ENCODE measurements around the gene NT5C1A. TPM values are rescaled to one million over a fixed set of nuclear protein-coding genes. Genes with fewer than 3 reads are reported as not detected.

Gene NT5C1A
- total RNA-seq, 1 donor from 2014 or later, result not detected

GRCh38 chr1:39640861-39641260, 31.0 kb downstream of the NT5C1A start:
- no peak overlapping the region for H3K4me3 ChIP-seq (ENCODE audit: low read depth, low read length)
- H3K27me3 ChIP-seq (ENCODE audit: control insufficient read depth, insufficient read depth, low read length), result peaks cover 27% of the 10 kb centered on the region
- DNase-seq (ENCODE audit: low read depth), result no peak
- no peak for TF ChIP-seq CTCF (IDR thresholded peaks at IDR 0.05; ENCODE audit: insufficient read depth, low read length, poor library complexity, severe bottlenecking)
- no peaks in the 10 kb centered on the region for H3K36me3 ChIP-seq (ENCODE audit: control insufficient read depth, insufficient read depth, low read length)

- no peak for DNase-seq (ENCODE audit: low read depth)
- H3K4me3 ChIP-seq (ENCODE audit: low read depth, low read length), result peak within 1 kb of the TSS; percentile 30
These were observed 32.4 kb downstream of the NT5C1A start, which contains the start of gene HEYL for GRCh38 chr1:39639305-39640130. Gene HEYL (minus strand): TSS chr1:39639643. CDS start chr1:39639625, 18 bp downstream.

GRCh38 chr1:39638965-39639304, 33.0 kb downstream of the NT5C1A start:
- peak overlapping the region; percentile 30 for H3K4me3 ChIP-seq (ENCODE audit: low read depth, low read length)
- TF ChIP-seq CTCF (IDR thresholded peaks at IDR 0.05; ENCODE audit: insufficient read depth, low read length, poor library complexity, severe bottlenecking), result no peak

More at GRCh38 chr1:39639305-39640130, 32.4 kb downstream of the NT5C1A start, which contains the start of gene HEYL:
- Histone ChIP-seq H3K36me3 (ENCODE audit: control insufficient read depth, insufficient read depth, low read length) (no peaks in the 10 kb centered on the region), H3K27me3 (ENCODE audit: control insufficient read depth, insufficient read depth, low read length) (peaks cover 36% of the 10 kb centered on the region)
- TF ChIP-seq CTCF (IDR thresholded peaks at IDR 0.05; ENCODE audit: insufficient read depth, low read length, poor library complexity, severe bottlenecking), result peak; percentile 47

GRCh38 chr1:39637361-39637760, 34.5 kb downstream of the NT5C1A start:
- Histone ChIP-seq H3K36me3 (ENCODE audit: control insufficient read depth, insufficient read depth, low read length) (no peaks in the 10 kb centered on the region), H3K4me3 (ENCODE audit: low read depth, low read length) (no peak overlapping the region), H3K27me3 (ENCODE audit: control insufficient read depth, insufficient read depth, low read length) (peaks cover 51% of the 10 kb centered on the region)
- TF ChIP-seq CTCF (IDR thresholded peaks at IDR 0.05; ENCODE audit: insufficient read depth, low read length, poor library complexity, severe bottlenecking), result no peak
- no peak for DNase-seq (ENCODE audit: low read depth)

More at GRCh38 chr1:39638965-39639304, 33.0 kb downstream of the NT5C1A start:
- no peaks in the 10 kb centered on the region for H3K36me3 ChIP-seq (ENCODE audit: control insufficient read depth, insufficient read depth, low read length)
- DNase-seq (ENCODE audit: low read depth), result no peak
- H3K27me3 ChIP-seq (ENCODE audit: control insufficient read depth, insufficient read depth, low read length), result peaks cover 38% of the 10 kb centered on the region

- Histone ChIP-seq H3K27me3 (ENCODE audit: control insufficient read depth, insufficient read depth, low read length) (peaks cover 58% of the 10 kb centered on the region), H3K4me3 (ENCODE audit: low read depth, low read length) (no peak overlapping the region), H3K36me3 (ENCODE audit: control insufficient read depth, insufficient read depth, low read length) (no peaks in the 10 kb centered on the region)
- no peak for DNase-seq (ENCODE audit: low read depth)
- no peak for TF ChIP-seq CTCF (IDR thresholded peaks at IDR 0.05; ENCODE audit: insufficient read depth, low read length, poor library complexity, severe bottlenecking)
These were observed 36.1 kb downstream of the NT5C1A start for GRCh38 chr1:39635871-39636210.
